NCI-H2171 (cell line): ENCODE measurements around the gene ADM2.

Experiments used
- DNase-seq: peaks from one replicate; lab custom pipeline; 2025; lab: John Stamatoyannopoulos, UW

ADM2 gene

GRCh38 chr22:50485221-50486131 lies 4.1 kb downstream of the ADM2 start:
- no peak for DNase-seq

GRCh38 chr22:50486561-50487289 lies 5.4 kb downstream of the ADM2 start, which contains the start of gene MIOX:
MIOX (plus strand) TSS chr22:50486859; CDS start chr22:50486898, 39 bp downstream.
- DNase-seq: no peak

GRCh38 chr22:50487290-50488005 lies 6.1 kb downstream of the ADM2 start:
- DNase-seq: no peak

- no peak for DNase-seq
Measured at GRCh38 chr22:50488006-50488677, 6.8 kb downstream of the ADM2 start.

GRCh38 chr22:50488886-50489285 lies 7.5 kb downstream of the ADM2 start:
- no peak for DNase-seq

GRCh38 chr22:50489363-50490243 lies 8.3 kb downstream of the ADM2 start:
- DNase-seq: no peak

- no peak for DNase-seq
Measured at GRCh38 chr22:50490531-50491308, 9.4 kb downstream of the ADM2 start.

- DNase-seq: no peak
Measured at GRCh38 chr22:50497093-50497492, 15.8 kb downstream of the ADM2 start.

GRCh38 chr22:50498322-50498890 lies 17.1 kb downstream of the ADM2 start:
- no peak for DNase-seq

GRCh38 chr22:50500452-50500851 lies 19.1 kb downstream of the ADM2 start:
- no peak for DNase-seq

- no peak for DNase-seq
Measured at GRCh38 chr22:50502096-50502495, 20.8 kb downstream of the ADM2 start.

- DNase-seq: no peak
Measured at GRCh38 chr22:50502628-50503474, 21.5 kb downstream of the ADM2 start.

GRCh38 chr22:50503475-50504145 lies 22.3 kb downstream of the ADM2 start:
- DNase-seq: no peak

- no peak for DNase-seq
Measured at GRCh38 chr22:50504369-50505211, 23.2 kb downstream of the ADM2 start.

GRCh38 chr22:50505276-50505775 lies 24.0 kb downstream of the ADM2 start:
- no peak for DNase-seq

GRCh38 chr22:50505776-50506610 lies 24.6 kb downstream of the ADM2 start:
- no peak for DNase-seq
